GM12878 (cell line): Measurements from ENCODE around the gene TTC17. TPM values are rescaled to one million over a fixed set of nuclear protein-coding genes. Genes with fewer than 3 reads are reported as not detected.

ENCODE experiments used
- ATAC-seq: fragments of 200-7000 bp; cut with Tn5 transposase; 3 replicates; pipeline ENCODE4 v1.9.1; 2020; ENCODE audit warnings: mild to moderate bottlenecking, moderate library complexity
- BruUV-seq: library from RNA; stranded (reverse); fragments of 400-500 nt; replicated peaks from 2 replicates; lab custom pipeline; 2021; lab: Mats Ljungman, UMichigan
- CTCF ChIA-PET: fragments of 300-600 bp; sonication (Branson Sonifier 250); formaldehyde crosslinking; extraction: SDS; loops from one replicate; lab custom pipeline; 2021; ENCODE audit warnings: inconsistent platforms; lab: Yijun Ruan, JAX
- POLR2A ChIA-PET: fragments of 350-600 bp; formaldehyde crosslinking; extraction: SDS; loops from one replicate; lab custom pipeline; 2021; ENCODE audit warnings: inconsistent platforms; lab: Charles Lee
- RAD21 ChIA-PET: fragments of 300-600 bp; sonication (Branson Sonifier 250); formaldehyde crosslinking; loops from one replicate; lab custom pipeline; 2023; ENCODE audit warnings: antibody characterized with exemption; ENCODE audit not compliant: unreplicated experiment; lab: Charles Lee
- SMC1A ChIA-PET: fragments of 300-600 bp; sonication (Branson Sonifier 250); formaldehyde crosslinking; loops from one replicate; lab custom pipeline; 2023; ENCODE audit not compliant: unreplicated experiment, uncharacterized antibody; lab: Charles Lee
- DNase-seq: peaks from one replicate; pipeline ENCODE4 v3.0.0-alpha.2; 2011; ENCODE audit warnings: low read depth, low spot score
- FAIRE-seq: peaks from 3 replicates; lab custom pipeline; 2011; peaks lifted over from hg19 to GRCh38; lab: Jason Lieb, UNC
- H2AFZ ChIP-seq: 2 replicates; pipeline ENCODE4 v1.6.0; 2011; ENCODE audit warnings: low read depth, low read length, control low read depth; ENCODE audit not compliant: control insufficient read depth
- H3K27ac ChIP-seq: 2 replicates; pipeline ENCODE4 v1.5.1; 2011; ENCODE audit warnings: control low read depth; ENCODE audit not compliant: control insufficient read depth, insufficient read depth
- H3K27me3 ChIP-seq, 2 experiments: replicated peaks in 1 of 2; 2 replicates each; pipeline versions ENCODE4 v1.6.0 to v1.6.1; 2011; ENCODE audit warnings: low read length in 1 of 2; ENCODE audit not compliant: control insufficient read depth in 2 of 2, insufficient read depth in 2 of 2
- H3K36me3 ChIP-seq, 2 experiments: 2 replicates each; pipeline ENCODE4 v1.5.1; 2011; ENCODE audit warnings: low read length in 1 of 2; ENCODE audit not compliant: control insufficient read depth in 2 of 2, insufficient read depth in 2 of 2
- H3K4me1 ChIP-seq: 2 replicates; pipeline ENCODE4 v1.6.1; 2011; ENCODE audit warnings: mild to moderate bottlenecking, low read length, moderate library complexity, mixed read lengths; ENCODE audit not compliant: control insufficient read depth, insufficient read depth
- H3K4me2 ChIP-seq: 2 replicates; pipeline ENCODE4 v1.6.0; 2011; ENCODE audit warnings: control low read depth; ENCODE audit not compliant: control insufficient read depth, insufficient read depth
- H3K4me3 ChIP-seq: fragments of 200-600 bp; sonication (generic); 2 replicates; pipeline ENCODE4 v1.5.1; 2016
- H3K79me2 ChIP-seq: 2 replicates; pipeline ENCODE4 v1.6.0; 2011; ENCODE audit warnings: low read length; ENCODE audit not compliant: control insufficient read depth, insufficient read depth
- H3K9ac ChIP-seq: 2 replicates; pipeline ENCODE4 v1.8.0; 2011; ENCODE audit warnings: low read length, control low read depth, mixed read lengths; ENCODE audit not compliant: control insufficient read depth, insufficient read depth
- H3K9me3 ChIP-seq: replicated peaks from 3 replicates; pipeline ENCODE4 v1.5.1; 2011; ENCODE audit warnings: mild to moderate bottlenecking, low read length; ENCODE audit not compliant: control insufficient read depth, insufficient read depth
- H4K20me1 ChIP-seq: 2 replicates; pipeline ENCODE4 v1.6.0; 2011; ENCODE audit not compliant: control insufficient read depth, insufficient read depth
- DPF2 ChIP-seq: fragments of 450-650 bp; IDR thresholded peaks from 2 replicates; pipeline ENCODE4 v1.6.1; 2017; ENCODE audit warnings: mild to moderate bottlenecking
- HCFC1 ChIP-seq: fragments of 150-350 bp; IDR thresholded peaks from 2 replicates; pipeline ENCODE4 v1.6.1; 2014; ENCODE audit warnings: low read length
- NR2C2 ChIP-seq: IDR thresholded peaks from 2 replicates; pipeline ENCODE4 v1.6.1; 2011; ENCODE audit warnings: borderline replicate concordance, low read depth; ENCODE audit not compliant: control insufficient read depth, insufficient read length
- SMAD5 ChIP-seq: IDR thresholded peaks from 2 replicates; pipeline ENCODE4 v1.6.1; 2016; ENCODE audit warnings: antibody characterized with exemption, low read depth
- ZBED1 ChIP-seq: IDR thresholded peaks from 2 replicates; pipeline ENCODE4 v1.6.1; 2016; ENCODE audit warnings: borderline replicate concordance
- WGBS: methylation state at CpG from one replicate; pipeline ENCODE4 v1.1.6; 2016; ENCODE audit warnings: low lambda C conversion rate; ENCODE audit not compliant: insufficient replicate concordance, insufficient coverage; ENCODE audit errors: missing lambda C conversion rate; 5-methylcytosine and 5-hydroxymethylcytosine counted together
- in situ Hi-C: fragments of 300-500 bp; cut with MboI; formaldehyde crosslinking; loops from 9 replicates; pipeline ENCODE4 v1.14.3; 2018; ENCODE audit warnings: mixed read lengths
- intact Hi-C: fragments of 100-400 bp; cut with micrococcal nuclease; formaldehyde crosslinking; loops from one replicate; pipeline ENCODE4 v1.14.2; 2022; ENCODE audit not compliant: unreplicated experiment
- polyA plus RNA-seq, 11 experiments: library from polyadenylated mRNA; depleted of rRNA in 4 of 11; unstranded in 6 of 11; stranded (reverse) in 5 of 11; fragments of >200 nt; fragmentation: Nextera tagmentation in 4 of 11; fragmentation: Illumina TruSeq in 1 of 11; extraction: Ambion mirVana in 4 of 11; extraction: Trizol in 1 of 11; gene quantifications; 1 replicate in 1 of 11; 2 replicates in 10 of 11; pipeline versions ENCODE4 v1.2.1 to v1.2.3, GENCODE V29; 2011 to 2016; ENCODE audit warnings: inconsistent platforms in 2 of 11, missing spikeins in 2 of 11, low read depth in 1 of 11
- total RNA-seq, 4 experiments: library from RNA; depleted of rRNA in 3 of 4; stranded (reverse); fragments of >200 nt in 3 of 4; fragmentation: Illumina TruSeq in 1 of 4; extraction: Trizol in 1 of 4; gene quantifications; 2 replicates each; pipeline versions ENCODE4 v1.2.1 to v1.2.3, GENCODE V29; 2013 to 2021
- TF ChIP-seq, protein P1 (sequence below): fragments of 450-650 bp; IDR thresholded peaks from 2 replicates; pipeline ENCODE4 v1.6.1; 2016; ENCODE audit warnings: mild to moderate bottlenecking, moderate library complexity, borderline replicate concordance
- TF ChIP-seq, protein P2 (sequence below): fragments of 450-650 bp; IDR thresholded peaks from 2 replicates; pipeline ENCODE4 v1.6.1; 2016; ENCODE audit warnings: mild to moderate bottlenecking

Gene TTC17
- total and polyA plus RNA-seq, 10 of the 15 experiments (the other 5 are each of a cell fraction or from before 2014, with no cell fraction given), result 15.9 to 116 (median 41.5) TPM

DNA sequence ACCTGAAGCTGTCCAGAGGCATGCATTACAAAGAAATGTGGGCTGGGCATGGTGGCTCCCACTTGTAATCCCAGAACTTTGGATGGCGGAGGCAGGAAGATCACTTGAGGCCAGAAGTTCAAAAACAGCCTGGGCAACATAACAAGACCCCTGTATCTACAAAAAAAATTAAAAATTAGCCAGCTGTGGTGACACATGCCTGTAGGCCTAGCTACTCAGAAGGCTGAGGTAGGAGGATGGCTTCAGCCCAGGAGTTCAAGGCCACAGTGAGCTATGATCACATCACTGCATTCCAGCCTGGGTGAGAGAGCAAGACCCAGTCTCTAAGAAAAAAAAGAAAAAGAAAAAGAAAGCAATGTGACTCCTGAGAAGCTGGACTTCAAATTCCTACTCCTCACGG, 183.3 kb downstream of the TTC17 start:
- ChIA-PET POLR2A (no interaction called here), SMC1A (no interaction called here), CTCF (no interaction called here), RAD21 (no interaction called here)
- no peak for DNase-seq
- no peak for ATAC-seq
- no peak overlapping the region for H3K27ac ChIP-seq
- no peaks in the 10 kb centered on the region for H4K20me1 ChIP-seq
- TF ChIP-seq NR2C2 (no peak), SMAD5 (no peak), ZBED1 (no peak), HCFC1 (no peak), DPF2 (no peak)
- TF ChIP-seq, protein P1, sequence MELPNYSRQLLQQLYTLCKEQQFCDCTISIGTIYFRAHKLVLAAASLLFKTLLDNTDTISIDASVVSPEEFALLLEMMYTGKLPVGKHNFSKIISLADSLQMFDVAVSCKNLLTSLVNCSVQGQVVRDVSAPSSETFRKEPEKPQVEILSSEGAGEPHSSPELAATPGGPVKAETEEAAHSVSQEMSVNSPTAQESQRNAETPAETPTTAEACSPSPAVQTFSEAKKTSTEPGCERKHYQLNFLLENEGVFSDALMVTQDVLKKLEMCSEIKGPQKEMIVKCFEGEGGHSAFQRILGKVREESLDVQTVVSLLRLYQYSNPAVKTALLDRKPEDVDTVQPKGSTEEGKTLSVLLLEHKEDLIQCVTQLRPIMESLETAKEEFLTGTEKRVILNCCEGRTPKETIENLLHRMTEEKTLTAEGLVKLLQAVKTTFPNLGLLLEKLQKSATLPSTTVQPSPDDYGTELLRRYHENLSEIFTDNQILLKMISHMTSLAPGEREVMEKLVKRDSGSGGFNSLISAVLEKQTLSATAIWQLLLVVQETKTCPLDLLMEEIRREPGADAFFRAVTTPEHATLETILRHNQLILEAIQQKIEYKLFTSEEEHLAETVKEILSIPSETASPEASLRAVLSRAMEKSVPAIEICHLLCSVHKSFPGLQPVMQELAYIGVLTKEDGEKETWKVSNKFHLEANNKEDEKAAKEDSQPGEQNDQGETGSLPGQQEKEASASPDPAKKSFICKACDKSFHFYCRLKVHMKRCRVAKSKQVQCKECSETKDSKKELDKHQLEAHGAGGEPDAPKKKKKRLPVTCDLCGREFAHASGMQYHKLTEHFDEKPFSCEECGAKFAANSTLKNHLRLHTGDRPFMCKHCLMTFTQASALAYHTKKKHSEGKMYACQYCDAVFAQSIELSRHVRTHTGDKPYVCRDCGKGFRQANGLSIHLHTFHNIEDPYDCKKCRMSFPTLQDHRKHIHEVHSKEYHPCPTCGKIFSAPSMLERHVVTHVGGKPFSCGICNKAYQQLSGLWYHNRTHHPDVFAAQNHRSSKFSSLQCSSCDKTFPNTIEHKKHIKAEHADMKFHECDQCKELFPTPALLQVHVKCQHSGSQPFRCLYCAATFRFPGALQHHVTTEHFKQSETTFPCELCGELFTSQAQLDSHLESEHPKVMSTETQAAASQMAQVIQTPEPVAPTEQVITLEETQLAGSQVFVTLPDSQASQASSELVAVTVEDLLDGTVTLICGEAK, result no peak
- TF ChIP-seq, protein P2, sequence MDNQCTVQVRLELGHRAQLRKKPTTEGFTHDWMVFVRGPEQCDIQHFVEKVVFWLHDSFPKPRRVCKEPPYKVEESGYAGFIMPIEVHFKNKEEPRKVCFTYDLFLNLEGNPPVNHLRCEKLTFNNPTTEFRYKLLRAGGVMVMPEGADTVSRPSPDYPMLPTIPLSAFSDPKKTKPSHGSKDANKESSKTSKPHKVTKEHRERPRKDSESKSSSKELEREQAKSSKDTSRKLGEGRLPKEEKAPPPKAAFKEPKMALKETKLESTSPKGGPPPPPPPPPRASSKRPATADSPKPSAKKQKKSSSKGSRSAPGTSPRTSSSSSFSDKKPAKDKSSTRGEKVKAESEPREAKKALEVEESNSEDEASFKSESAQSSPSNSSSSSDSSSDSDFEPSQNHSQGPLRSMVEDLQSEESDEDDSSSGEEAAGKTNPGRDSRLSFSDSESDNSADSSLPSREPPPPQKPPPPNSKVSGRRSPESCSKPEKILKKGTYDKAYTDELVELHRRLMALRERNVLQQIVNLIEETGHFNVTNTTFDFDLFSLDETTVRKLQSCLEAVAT, result no peak
- no peaks in the 10 kb centered on the region for H3K27me3 ChIP-seq
- H3K9me3 ChIP-seq, result no peaks in the 10 kb centered on the region; the same call in 2 of the 3 replicates
- no peak overlapping the region for H3K4me2 ChIP-seq
- intact Hi-C loops (no loop called here), in situ Hi-C loops (no loop called here)
- H3K9ac ChIP-seq, result no peak overlapping the region
- no peak overlapping the region for H3K4me3 ChIP-seq
- no peaks in the 10 kb centered on the region for H3K79me2 ChIP-seq
- H3K4me1 ChIP-seq, result no peaks in the 10 kb centered on the region
- FAIRE-seq, result no peak
- no TSS peak for BruUV-seq
- H3K36me3 ChIP-seq, result no peaks in the 10 kb centered on the region
- 18% methylated on average over 2 of the region's 2 CpGs for WGBS
- H2AFZ ChIP-seq, result no peak overlapping the region
